Mucosa of stomach (tissue), 1 donor: ENCODE results near the gene TMEM229A.

Experiments
- H3K27me3 ChIP-seq: one replicate; pipeline ENCODE4 v1.7.0; 2013; ENCODE audit warnings: mild to moderate bottlenecking, low read length; ENCODE audit not compliant: control insufficient read depth, insufficient read depth
- H3K36me3 ChIP-seq: one replicate; pipeline ENCODE4 v1.7.0; 2013; ENCODE audit warnings: low read length; ENCODE audit not compliant: control insufficient read depth, insufficient read depth
- H3K4me1 ChIP-seq: one replicate; pipeline ENCODE4 v1.7.0; 2013; ENCODE audit warnings: mild to moderate bottlenecking, low read length; ENCODE audit not compliant: control insufficient read depth, insufficient read depth
- H3K4me3 ChIP-seq: one replicate; pipeline ENCODE4 v1.7.0; 2013; ENCODE audit warnings: low read length
- H3K9ac ChIP-seq: one replicate; pipeline ENCODE4 v1.7.0; 2013; ENCODE audit warnings: mild to moderate bottlenecking, low read length, moderate library complexity
- H3K9me3 ChIP-seq: one replicate; pipeline ENCODE4 v1.7.0; 2013; ENCODE audit warnings: mild to moderate bottlenecking, low read length, moderate library complexity; ENCODE audit not compliant: control insufficient read depth
- donor health status: Pancreatic carcinoma.

TMEM229A gene

DNA sequence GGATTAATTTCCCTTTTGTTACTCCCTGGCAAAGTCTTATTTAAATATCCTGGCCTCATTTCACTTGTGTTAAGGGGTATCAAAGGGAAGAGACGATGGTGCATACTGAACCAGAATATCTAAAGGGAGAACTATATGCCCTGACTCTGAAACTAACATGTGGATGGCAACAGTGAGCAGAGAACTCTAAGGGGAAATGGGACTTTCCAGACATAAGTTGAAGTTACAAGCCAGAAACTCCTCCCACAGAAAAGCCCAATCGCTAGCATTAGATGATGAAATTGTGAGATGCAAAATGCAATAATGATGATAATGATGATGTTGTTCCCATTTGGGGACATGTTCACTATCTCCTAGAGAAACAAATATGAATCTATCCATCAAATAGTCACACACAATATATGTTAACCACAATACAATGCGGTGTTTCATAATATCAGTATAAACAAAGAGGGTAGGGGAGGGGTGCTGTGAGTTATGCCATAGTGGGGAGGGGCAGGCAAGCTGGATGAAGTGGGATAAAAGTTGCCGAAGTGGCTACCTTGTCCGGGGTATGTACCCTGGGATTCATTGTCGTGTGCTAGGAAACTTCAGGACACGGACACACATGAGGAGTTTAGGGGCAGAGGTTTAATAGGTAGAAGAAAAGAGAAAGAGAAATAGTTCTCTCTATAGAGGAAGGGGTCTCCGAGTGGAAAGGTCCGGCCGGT, 37.1 kb downstream of the TMEM229A start:
- Histone ChIP-seq H3K4me3 (no peak overlapping the region), H3K36me3 (no peaks in the 10 kb centered on the region), H3K4me1 (no peaks in the 10 kb centered on the region), H3K27me3 (no peaks in the 10 kb centered on the region), H3K9me3 (no peaks in the 10 kb centered on the region), H3K9ac (no peak overlapping the region)

DNA sequence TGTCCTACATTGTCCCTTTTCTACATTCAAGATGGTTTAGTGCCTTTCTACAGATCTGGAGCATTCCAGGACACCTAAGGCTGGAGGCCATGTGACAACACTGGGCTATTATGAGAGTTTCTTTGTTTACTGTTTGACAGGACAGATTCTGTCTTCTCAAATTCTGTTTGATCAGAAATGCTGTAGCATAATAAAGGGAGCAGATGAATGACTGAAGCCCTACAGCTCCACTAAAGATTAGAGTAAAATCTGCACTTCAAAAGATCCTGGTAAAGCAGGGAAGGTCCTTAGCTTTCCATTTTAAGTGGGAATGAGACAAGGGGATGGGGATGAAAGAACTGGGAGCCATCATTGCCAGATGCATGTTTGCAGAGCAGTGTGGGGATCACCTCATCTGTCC, 38.4 kb downstream of the TMEM229A start:
- Histone ChIP-seq H3K4me1 (no peaks in the 10 kb centered on the region), H3K9me3 (no peaks in the 10 kb centered on the region), H3K9ac (no peak overlapping the region), H3K4me3 (no peak overlapping the region), H3K27me3 (no peaks in the 10 kb centered on the region), H3K36me3 (no peaks in the 10 kb centered on the region)

DNA sequence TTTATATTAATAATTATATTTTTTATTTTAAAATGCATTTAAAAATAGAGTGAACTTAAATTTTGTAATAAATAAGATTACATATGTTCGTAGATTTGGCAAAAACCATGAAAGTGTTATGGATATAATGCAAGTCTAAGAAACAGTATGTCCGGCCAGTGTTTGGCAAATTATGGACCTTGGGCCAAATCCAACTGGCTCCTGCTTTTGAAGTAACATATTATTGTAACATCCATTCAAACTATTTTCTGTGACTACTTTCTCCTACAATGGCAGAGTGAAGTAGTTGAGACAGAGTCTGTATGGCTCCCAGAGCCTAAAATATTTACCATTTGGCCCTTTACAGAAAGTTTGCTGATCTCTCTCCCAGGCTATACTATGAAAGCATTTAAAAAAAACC, 38.9 kb downstream of the TMEM229A start:
- Histone ChIP-seq H3K4me1 (no peaks in the 10 kb centered on the region), H3K36me3 (no peaks in the 10 kb centered on the region), H3K9me3 (no peaks in the 10 kb centered on the region), H3K27me3 (no peaks in the 10 kb centered on the region), H3K9ac (no peak overlapping the region), H3K4me3 (no peak overlapping the region)

DNA sequence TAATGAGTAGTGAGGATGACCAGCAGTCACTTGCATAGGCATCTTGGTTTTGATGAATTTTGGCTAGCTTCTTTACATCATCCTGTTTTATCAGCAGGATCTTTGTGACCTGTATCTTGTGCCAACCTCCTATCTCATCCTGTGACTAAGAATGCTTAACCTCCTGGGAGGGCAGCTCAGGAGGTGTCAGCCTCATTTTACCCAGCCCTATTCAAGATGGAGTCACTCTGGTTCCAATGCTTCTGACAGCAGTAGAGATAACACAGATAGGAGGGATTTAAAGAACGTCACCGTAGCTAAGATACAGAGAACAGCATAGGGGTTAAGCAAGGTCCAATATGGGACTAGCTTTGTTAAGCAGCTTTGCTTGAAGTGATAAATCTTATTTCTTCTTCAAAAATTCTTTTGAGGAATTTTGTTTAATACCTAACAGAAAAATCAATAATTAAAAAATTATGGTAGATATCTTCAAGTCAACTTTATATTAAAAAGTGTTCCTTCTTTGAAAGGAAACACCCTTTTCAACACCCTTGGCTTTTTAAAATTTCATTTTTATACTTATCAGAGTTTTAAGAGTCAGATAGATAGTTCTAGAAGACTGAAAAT, 39.9 kb downstream of the TMEM229A start:
- Histone ChIP-seq H3K9ac (no peak overlapping the region), H3K4me1 (no peaks in the 10 kb centered on the region), H3K27me3 (no peaks in the 10 kb centered on the region), H3K9me3 (no peaks in the 10 kb centered on the region), H3K4me3 (no peak overlapping the region), H3K36me3 (no peaks in the 10 kb centered on the region)

DNA sequence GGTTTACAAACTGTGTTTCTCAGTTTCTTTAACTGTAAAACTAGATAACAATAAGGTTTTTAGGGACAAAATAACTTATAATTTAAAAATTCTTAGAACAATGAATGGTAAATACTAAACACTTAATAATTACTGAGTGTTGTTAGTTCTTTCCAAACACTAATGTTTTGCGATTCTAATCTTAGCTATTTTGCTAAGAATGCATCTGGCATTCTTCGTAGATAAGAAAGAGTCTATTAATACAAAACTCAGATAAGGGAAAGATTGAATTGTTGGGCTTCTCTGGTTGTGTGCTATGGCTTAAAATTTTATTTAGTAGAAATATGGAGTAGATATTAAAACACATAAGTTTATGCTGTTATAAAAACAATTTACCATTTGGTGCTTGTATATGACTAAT, 45.4 kb downstream of the TMEM229A start:
- no peaks in the 10 kb centered on the region for H3K9me3 ChIP-seq
- no peaks in the 10 kb centered on the region for H3K36me3 ChIP-seq
- H3K27me3 ChIP-seq = no peaks in the 10 kb centered on the region
- no peak overlapping the region for H3K9ac ChIP-seq
- no peak overlapping the region for H3K4me3 ChIP-seq
- no peaks in the 10 kb centered on the region for H3K4me1 ChIP-seq
